Suprapubic skin (tissue), 4 donors: ENCODE data around the gene HCFC1R1. TPM values are rescaled to one million over a fixed set of nuclear protein-coding genes. Genes with fewer than 3 reads are reported as not detected.
A peak's percentile ranks its signal among the peaks of the same experiment; 100 is the strongest.

ENCODE experiments used
- DNase-seq, 2 donors: peaks; one replicate each; pipeline ENCODE4 v3.0.0-alpha.2; 2019; ENCODE audit warnings: low spot score in 2 of 2
- H3K27ac ChIP-seq: fragments of 200-600 bp; sonication (generic); one replicate; pipeline ENCODE4 v1.5.1; 2019
- H3K27me3 ChIP-seq: fragments of 200-600 bp; sonication (generic); one replicate; pipeline ENCODE4 v1.5.1; 2019
- H3K36me3 ChIP-seq: fragments of 200-600 bp; sonication (generic); one replicate; pipeline ENCODE4 v1.5.1; 2019
- H3K4me1 ChIP-seq: fragments of 200-600 bp; sonication (generic); one replicate; pipeline ENCODE4 v1.5.1; 2019
- H3K4me3 ChIP-seq: fragments of 200-600 bp; sonication (generic); one replicate; pipeline ENCODE4 v1.5.1; 2019; ENCODE audit warnings: mild to moderate bottlenecking
- H3K9me3 ChIP-seq: fragments of 200-600 bp; sonication (generic); one replicate; pipeline ENCODE4 v1.5.1; 2019
- EP300 ChIP-seq: sonication (generic); formaldehyde crosslinking; IDR thresholded peaks from one replicate; pipeline ENCODE4 v1.6.1; 2017; ENCODE audit warnings: antibody characterized with exemption
- POLR2A ChIP-seq, 2 donors: fragments of 450-650 bp; IDR thresholded peaks; one replicate each; pipeline ENCODE4 v1.6.1; 2017; ENCODE audit warnings: antibody characterized with exemption in 2 of 2, mild to moderate bottlenecking in 2 of 2, moderate library complexity in 2 of 2
- POLR2AphosphoS5 ChIP-seq, 3 donors: sonication (generic); formaldehyde crosslinking; IDR thresholded peaks; one replicate each; pipeline ENCODE4 v1.6.1; 2017; ENCODE audit warnings: antibody characterized with exemption in 3 of 3
- WGBS: methylation state at CpG from one replicate; pipeline ENCODE4 v1.1.5; 2018; 5-methylcytosine and 5-hydroxymethylcytosine counted together
- total RNA-seq, 4 donors: library from RNA; depleted of rRNA; stranded (reverse); fragments of >200 nt; gene quantifications; one replicate each; pipeline ENCODE4 v1.1.0, GENCODE V29; 2016
- TF ChIP-seq, protein P1 (sequence below), 2 donors: fragments of 200-600 bp in 1 of 2; fragments of 450-650 bp in 1 of 2; sonication (generic) in 1 of 2; IDR thresholded peaks; one replicate each; pipeline ENCODE4 v1.5.1; 2016 to 2019; ENCODE audit warnings: antibody characterized with exemption in 2 of 2, mild to moderate bottlenecking in 1 of 2, moderate library complexity in 1 of 2

Gene HCFC1R1
- total RNA-seq, 4 donors from 2014 or later: 32.6 to 65.4 (median 51.5) TPM

GRCh38 chr16:3020604-3021448 lies 2.9 kb downstream of the HCFC1R1 start:
- TF ChIP-seq, protein P1, sequence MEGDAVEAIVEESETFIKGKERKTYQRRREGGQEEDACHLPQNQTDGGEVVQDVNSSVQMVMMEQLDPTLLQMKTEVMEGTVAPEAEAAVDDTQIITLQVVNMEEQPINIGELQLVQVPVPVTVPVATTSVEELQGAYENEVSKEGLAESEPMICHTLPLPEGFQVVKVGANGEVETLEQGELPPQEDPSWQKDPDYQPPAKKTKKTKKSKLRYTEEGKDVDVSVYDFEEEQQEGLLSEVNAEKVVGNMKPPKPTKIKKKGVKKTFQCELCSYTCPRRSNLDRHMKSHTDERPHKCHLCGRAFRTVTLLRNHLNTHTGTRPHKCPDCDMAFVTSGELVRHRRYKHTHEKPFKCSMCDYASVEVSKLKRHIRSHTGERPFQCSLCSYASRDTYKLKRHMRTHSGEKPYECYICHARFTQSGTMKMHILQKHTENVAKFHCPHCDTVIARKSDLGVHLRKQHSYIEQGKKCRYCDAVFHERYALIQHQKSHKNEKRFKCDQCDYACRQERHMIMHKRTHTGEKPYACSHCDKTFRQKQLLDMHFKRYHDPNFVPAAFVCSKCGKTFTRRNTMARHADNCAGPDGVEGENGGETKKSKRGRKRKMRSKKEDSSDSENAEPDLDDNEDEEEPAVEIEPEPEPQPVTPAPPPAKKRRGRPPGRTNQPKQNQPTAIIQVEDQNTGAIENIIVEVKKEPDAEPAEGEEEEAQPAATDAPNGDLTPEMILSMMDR (IDR thresholded peaks at IDR 0.05): no peak
- peak; percentile 50 to 94 (median 50) for TF ChIP-seq POLR2AphosphoS5 (IDR thresholded peaks at IDR 0.05)
- Histone ChIP-seq H3K9me3 (no peaks in the 10 kb centered on the region), H3K4me1 (peaks cover 63% of the 10 kb centered on the region), H3K36me3 (peaks cover 2% of the 10 kb centered on the region), H3K27me3 (peaks cover 19% of the 10 kb centered on the region), H3K27ac (peak overlapping the region; percentile 90), H3K4me3 (peak overlapping the region; percentile 60)
- peak in 1 of 2 donors; percentile 91 for DNase-seq
- WGBS: 3% methylated on average over 23 of the region's 57 CpGs

- no peak for DNase-seq
- peaks cover 58% of the 10 kb centered on the region for H3K4me1 ChIP-seq
These were observed 3.5 kb downstream of the HCFC1R1 start, which contains the start of gene TNFRSF12A for GRCh38 chr16:3020247-3020603. TSS of gene TNFRSF12A (plus strand) at chr16:3020368. CDS start at chr16:3020398, 30 bp downstream.

DNA sequence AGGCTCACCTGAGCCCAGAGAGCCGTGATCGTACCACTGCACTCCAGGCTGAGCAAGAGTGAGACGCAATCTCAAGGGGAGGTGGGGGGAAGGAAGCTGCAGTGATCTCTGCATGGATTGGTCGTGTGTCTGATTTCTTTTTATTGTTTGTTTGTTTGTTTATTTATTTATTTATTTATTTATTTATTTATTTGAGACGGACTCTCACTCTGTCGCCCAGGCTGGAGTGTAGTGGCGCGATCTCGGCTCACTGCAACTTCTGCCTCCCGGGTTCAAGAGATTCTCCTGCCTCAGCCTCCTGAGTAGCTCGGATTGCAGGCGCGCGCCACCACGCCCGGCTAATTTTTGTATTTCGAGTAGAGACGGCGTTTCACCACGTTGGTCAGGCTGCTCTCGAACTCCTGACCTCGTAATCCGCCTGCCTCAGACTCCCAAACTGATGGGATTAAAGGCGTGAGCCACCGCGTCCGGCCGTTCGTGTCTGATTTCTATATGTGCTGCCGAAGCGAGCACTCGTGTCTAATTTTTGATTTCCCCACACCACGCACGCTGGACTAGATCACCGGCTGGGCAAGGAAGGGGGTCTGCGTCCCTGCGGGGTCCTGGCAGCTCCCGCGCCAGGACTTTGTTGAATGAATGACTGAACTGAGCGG lies 4.0 kb downstream of the HCFC1R1 start:
- 38% methylated on average over 37 of the region's 40 CpGs for WGBS

More at GRCh38 chr16:3020247-3020603, 3.5 kb downstream of the HCFC1R1 start, which contains the start of gene TNFRSF12A:
- Histone ChIP-seq H3K4me3 (peak within 1 kb of the TSS; percentile 60), H3K27me3 (peaks cover 19% of the 10 kb centered on the region), H3K36me3 (no peaks in the 10 kb centered on the region), H3K27ac (peak within 1 kb of the TSS; percentile 90), H3K9me3 (no peaks in the 10 kb centered on the region)
- WGBS: no CpG with 5 or more reads among the region's 49 CpGs
- no peak for TF ChIP-seq EP300
- TF ChIP-seq POLR2A (IDR thresholded peaks at IDR 0.05): peak in 1 of 2 donors; percentile 80
- TF ChIP-seq POLR2AphosphoS5 (IDR thresholded peaks at IDR 0.05): peak in 1 of 3 donors; percentile 24

GRCh38 chr16:3017794-3018506 lies 5.8 kb downstream of the HCFC1R1 start, which contains the start of gene CLDN6:
TSS of gene CLDN6 (minus strand) at chr16:3018183. CDS start at chr16:3016021, 2,162 bp downstream.
- H3K9me3 ChIP-seq: no peaks in the 10 kb centered on the region
- peaks cover 37% of the 10 kb centered on the region for H3K27me3 ChIP-seq
- H3K27ac ChIP-seq: no peak within 1 kb of the TSS
- no peak for TF ChIP-seq POLR2AphosphoS5 (IDR thresholded peaks at IDR 0.05)
- no peak for TF ChIP-seq EP300
- TF ChIP-seq POLR2A (IDR thresholded peaks at IDR 0.05): no peak
- TF ChIP-seq, protein P1 (IDR thresholded peaks at IDR 0.05): no peak
- 7% methylated on average over 22 of the region's 52 CpGs for WGBS
- H3K4me1 ChIP-seq: peaks cover 41% of the 10 kb centered on the region
- no peaks in the 10 kb centered on the region for H3K36me3 ChIP-seq
- no peak within 1 kb of the TSS for H3K4me3 ChIP-seq
- no peak for DNase-seq

More for the DNA sequence above, 4.0 kb downstream of the HCFC1R1 start:
- H3K9me3 ChIP-seq: no peaks in the 10 kb centered on the region
- H3K27ac ChIP-seq: peak overlapping the region; percentile 90
- peak overlapping the region; percentile 60 for H3K4me3 ChIP-seq
- H3K4me1 ChIP-seq: peaks cover 54% of the 10 kb centered on the region
- H3K27me3 ChIP-seq: peaks cover 19% of the 10 kb centered on the region
- no peaks in the 10 kb centered on the region for H3K36me3 ChIP-seq
- DNase-seq: no peak
- no peak for TF ChIP-seq POLR2A (IDR thresholded peaks at IDR 0.05)
- TF ChIP-seq, protein P1 (IDR thresholded peaks at IDR 0.05): no peak
- no peak for TF ChIP-seq EP300
- TF ChIP-seq POLR2AphosphoS5 (IDR thresholded peaks at IDR 0.05): no peak

GRCh38 chr16:3017344-3017743 lies 6.4 kb downstream of the HCFC1R1 start:
- WGBS: 62% methylated on average over 15 of the region's 20 CpGs
- Histone ChIP-seq H3K27ac (no peak overlapping the region), H3K36me3 (no peaks in the 10 kb centered on the region), H3K27me3 (peaks cover 43% of the 10 kb centered on the region), H3K4me3 (no peak overlapping the region), H3K4me1 (peaks cover 41% of the 10 kb centered on the region), H3K9me3 (no peaks in the 10 kb centered on the region)
- no peak for DNase-seq
- TF ChIP-seq POLR2A (IDR thresholded peaks at IDR 0.05) (no peak), EP300 (no peak), POLR2AphosphoS5 (IDR thresholded peaks at IDR 0.05) (no peak)
- TF ChIP-seq, protein P1 (IDR thresholded peaks at IDR 0.05): no peak
